Measurements from ENCODE around the gene ESPN.
"Not testable (repeated sequence)": the region's sequence is repeated elsewhere in the genome, so short reads cannot be mapped to it uniquely, and the experiment has no call there.

- not testable (repeated sequence) for TF ChIP-seq POLR2AphosphoS5 (IDR thresholded peaks at IDR 0.05; ENCODE audit: low read depth, low read length); EP300 (IDR thresholded peaks at IDR 0.05; ENCODE audit: borderline replicate concordance in 1 of 2, low read depth in 1 of 2, low read length in 1 of 2); MAX (IDR thresholded peaks at IDR 0.05; ENCODE audit: low read depth); NRF1 (IDR thresholded peaks at IDR 0.05; ENCODE audit: low read depth, low read length); SIN3A (IDR thresholded peaks at IDR 0.05; ENCODE audit: borderline replicate concordance, low read depth, low read length); FOXM1 (IDR thresholded peaks at IDR 0.05; ENCODE audit: low read depth)
- TF ChIP-seq, protein P1, sequence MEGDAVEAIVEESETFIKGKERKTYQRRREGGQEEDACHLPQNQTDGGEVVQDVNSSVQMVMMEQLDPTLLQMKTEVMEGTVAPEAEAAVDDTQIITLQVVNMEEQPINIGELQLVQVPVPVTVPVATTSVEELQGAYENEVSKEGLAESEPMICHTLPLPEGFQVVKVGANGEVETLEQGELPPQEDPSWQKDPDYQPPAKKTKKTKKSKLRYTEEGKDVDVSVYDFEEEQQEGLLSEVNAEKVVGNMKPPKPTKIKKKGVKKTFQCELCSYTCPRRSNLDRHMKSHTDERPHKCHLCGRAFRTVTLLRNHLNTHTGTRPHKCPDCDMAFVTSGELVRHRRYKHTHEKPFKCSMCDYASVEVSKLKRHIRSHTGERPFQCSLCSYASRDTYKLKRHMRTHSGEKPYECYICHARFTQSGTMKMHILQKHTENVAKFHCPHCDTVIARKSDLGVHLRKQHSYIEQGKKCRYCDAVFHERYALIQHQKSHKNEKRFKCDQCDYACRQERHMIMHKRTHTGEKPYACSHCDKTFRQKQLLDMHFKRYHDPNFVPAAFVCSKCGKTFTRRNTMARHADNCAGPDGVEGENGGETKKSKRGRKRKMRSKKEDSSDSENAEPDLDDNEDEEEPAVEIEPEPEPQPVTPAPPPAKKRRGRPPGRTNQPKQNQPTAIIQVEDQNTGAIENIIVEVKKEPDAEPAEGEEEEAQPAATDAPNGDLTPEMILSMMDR (IDR thresholded peaks at IDR 0.05), result not testable (repeated sequence)
Observed at GRCh38 chr1:6436277-6436676, 11.7 kb downstream of the ESPN start.

All from SK-N-SH (cell line).